ENCODE data around the gene NXPE1.
"Not testable (repeated sequence)": the region's sequence is repeated elsewhere in the genome, so short reads cannot be mapped to it uniquely, and the experiment has no call there.

NXPE1 gene

DNA sequence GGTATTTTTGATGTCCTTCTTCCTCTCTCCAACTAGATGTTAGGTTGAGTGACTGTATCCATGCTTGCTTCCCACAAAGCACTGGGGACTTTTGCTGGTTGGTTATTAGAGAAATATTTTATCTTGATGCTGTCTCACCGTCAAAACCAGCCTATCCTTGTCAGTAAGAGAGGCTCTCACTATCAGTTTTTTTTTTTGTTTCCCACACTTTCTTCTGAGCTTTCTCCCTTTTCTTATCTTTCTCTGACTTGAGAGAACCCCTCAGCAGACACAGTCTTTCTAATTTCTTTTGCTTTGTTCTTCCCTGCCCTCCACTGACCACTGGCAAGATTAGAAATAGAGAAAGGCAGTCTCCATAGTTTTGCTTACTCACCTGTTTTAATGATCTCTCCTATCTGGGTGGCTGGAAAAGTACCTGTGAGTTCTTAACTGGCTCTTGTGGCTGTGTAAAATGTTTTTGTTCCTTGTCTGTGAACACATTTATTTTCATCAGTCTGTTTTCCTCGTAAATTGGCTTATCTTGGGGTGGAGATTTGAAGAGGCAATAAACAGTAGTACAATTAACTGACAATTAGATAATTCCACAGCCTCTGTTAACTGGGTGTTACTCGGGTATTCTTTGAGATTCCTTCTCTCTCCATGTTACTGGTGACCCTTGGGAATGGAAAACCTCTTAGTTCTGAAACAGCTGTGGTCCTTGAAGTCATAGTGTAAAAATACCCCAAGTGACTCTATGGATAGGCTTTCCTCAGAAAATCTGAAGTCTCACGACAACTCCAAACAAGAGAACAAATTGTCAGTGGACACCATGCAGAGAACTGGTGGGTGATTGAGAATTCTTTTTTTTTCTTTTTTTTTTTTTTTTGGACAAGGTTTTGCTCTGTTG lies at the start of gene NXPE1:
NXPE1 (minus strand) TSS at position 457 of the 886 bp plus-strand sequence. CDS start 8,680 bp downstream, outside the sequence.
- no peak for DNase-seq (ENCODE audit: low read depth)

DNA sequence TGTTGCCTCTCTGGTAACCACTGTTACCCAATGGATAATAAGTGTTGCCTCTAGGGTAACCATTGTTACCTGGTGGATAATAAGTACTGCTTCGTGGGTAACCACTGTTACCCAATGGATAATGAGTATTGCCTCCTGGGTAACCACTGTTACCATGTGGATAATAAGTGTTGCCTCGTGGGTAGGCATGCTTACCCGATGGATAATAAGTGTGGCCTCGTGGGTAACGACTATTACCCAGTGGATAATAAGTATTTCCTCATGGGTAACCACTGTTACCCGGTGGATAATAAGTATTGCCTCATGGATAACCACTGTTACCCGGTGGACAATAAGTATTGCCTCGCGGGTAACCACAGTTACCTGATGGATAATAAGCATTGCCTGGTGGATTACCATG lies 49.7 kb upstream of the NXPE1 start:
- DNase-seq (ENCODE audit: low read depth): no peak

DNA sequence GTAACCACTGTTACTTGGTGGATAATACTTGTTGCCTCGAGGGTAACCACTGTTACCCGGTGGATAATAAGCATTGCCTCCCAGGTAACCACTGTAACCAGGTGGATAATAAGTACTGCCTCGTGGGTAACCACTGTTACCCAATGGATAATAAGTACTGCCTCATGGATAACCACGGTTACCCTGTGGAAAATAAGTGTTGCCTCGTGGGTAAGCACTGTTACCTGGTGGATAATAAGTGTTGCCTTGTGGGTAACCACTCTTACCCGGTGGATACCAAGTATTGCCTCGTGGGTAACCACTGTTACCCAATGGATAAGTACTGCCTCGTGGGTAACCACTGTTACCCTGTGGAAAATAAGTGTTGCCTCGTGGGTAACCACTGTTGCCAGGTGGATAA lies 48.9 kb upstream of the NXPE1 start:
- not testable (repeated sequence) for DNase-seq (ENCODE audit: low read depth)

DNA sequence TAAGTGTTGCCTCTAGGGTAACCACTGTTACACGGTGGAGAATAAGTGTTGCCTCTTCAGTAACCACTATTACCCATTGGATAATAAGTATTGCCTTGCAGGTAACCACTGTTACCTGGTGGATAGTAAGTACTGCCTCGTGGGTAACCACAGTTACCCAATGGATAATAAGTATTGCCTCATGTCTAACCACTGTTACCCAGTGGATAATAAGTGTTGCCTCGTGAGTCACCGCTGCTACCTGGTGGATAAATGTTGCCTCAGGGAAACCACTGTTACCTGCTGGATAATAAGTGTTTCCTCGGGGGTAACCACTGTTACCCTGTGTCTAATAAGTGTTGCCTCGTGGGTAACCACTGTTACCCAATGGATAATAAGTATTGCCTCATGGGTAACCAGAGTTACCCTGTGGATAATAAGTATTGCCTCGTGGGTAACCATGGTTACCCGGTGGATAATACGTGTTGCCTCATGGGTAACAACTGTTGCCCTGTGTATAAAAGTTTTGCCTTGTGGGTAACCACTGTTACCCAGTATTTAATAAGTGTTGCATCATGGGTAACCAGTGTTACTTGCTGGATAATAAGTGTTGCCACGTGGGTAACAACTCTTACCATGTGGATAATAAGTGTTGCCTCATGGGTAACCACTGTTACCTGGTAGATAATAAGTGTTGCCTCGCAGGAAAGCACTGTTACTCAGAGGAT lies 48.2 kb upstream of the NXPE1 start:
- DNase-seq (ENCODE audit: low read depth): no peak

DNA sequence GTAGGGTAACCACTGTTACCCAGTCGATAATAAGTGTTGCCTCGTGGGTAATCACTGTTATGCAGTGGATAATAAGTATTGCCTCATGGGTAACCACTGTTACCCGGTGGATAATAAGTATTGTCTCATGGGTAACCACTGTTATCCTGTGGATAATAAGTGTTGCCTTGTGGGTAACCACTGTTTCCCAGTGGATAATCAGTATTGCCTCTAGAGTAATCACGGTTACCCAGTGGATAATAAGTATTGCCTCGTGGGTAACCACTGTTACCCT lies 47.1 kb upstream of the NXPE1 start:
- not testable (repeated sequence) for DNase-seq (ENCODE audit: low read depth)

DNA sequence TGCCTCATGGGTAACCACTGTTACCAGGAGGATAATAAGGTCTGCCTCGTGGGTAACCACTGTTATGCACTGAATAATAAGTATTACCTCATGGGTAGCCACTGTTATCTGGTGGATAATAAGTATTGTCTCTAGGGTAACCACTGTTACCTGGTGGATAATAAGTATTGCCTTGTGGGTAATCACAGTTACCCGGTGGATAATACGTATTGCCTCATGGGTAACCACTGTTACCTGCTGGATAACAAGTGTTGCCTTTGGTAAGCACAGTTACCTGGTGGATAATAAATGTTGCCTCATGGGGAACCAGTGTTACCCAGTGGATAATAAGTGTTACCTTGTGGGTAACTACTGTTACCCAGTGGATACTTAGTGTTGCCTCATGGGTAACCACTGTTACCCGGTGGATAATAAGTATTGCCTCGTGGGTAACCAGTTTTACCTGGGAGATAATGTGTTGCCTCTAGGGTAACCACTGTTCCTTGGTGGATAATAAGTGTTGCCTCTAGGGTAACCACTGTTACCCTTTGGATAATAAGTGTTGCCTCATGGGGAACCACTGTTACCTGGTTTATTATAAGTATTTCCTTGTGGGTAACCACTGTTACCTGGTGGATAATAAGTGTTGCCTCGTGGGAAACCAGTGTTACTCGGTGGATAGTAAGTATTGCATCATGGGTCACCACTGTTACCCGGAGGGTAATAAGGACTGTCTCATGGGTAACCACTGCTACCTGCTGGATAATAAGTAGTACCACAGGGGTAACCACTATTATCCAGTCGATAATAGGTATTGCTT lies 46.5 kb upstream of the NXPE1 start:
- no peak for DNase-seq (ENCODE audit: low read depth)

DNA sequence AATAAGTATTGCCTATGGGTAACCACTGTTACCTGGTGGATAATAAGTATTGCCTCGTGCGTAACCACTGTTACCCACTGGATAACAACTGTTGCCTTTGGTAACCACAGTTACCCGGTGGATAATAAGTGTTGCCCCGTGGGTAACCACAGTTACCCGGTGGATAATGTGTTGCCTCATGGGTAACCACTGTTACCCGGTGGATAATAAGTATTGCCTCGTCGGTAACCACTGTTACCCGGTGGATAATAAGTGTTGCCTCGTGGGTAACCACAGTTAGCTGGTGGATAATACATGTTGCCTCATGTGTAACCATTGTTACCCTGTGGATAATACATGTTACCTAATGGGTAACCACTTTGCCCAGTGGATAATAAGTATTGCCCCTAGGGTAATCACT lies 45.7 kb upstream of the NXPE1 start:
- no peak for DNase-seq (ENCODE audit: low read depth)

DNA sequence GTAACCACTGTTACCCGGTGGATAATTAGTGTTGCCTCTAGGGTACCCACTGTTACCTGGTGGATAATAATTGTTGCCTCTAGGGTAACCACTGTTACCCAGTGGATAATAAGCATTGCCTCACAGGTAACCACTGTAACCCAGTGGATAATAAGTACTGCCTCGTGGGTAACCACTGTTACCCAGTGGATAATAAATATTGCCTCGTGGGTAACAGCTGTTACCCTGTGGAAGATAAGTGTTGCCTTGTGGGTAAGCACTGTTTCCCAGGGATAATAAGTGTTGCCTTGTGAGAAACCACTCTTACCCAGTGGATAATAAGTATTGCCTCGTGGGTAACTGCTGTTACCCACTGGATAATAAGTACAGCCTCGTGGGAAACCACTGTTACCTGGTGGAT lies 45.2 kb upstream of the NXPE1 start:
- DNase-seq (ENCODE audit: low read depth): no peak

DNA sequence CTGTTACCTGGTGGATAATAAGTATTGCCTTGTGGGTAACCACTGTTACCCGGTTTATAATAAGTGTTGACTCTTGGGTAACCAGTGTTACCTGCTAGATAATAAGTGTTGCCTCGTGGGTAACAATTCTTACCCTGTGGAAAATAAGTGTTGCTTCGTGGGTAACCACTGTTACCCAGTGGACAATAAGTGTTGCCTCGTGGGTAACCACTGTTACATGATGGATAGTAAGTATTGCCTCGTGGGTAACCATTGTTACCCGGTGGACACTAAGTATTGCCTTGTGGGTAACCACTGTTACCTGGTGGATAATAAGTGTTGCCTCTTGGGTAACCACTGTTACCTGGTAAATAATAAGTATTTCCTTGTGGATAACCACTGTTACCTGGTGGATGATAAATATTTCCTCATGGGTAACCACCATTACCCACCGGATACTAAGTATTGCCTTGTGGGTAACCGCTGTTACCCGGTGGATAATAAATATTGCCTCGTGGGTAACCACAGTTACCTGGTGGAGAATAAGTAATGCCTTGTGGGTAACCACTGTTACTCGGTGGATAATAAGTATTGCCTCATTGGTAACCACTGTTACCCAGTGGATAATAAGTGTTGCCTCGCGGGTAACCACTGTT lies 44.6 kb upstream of the NXPE1 start:
- DNase-seq (ENCODE audit: low read depth): no peak

DNA sequence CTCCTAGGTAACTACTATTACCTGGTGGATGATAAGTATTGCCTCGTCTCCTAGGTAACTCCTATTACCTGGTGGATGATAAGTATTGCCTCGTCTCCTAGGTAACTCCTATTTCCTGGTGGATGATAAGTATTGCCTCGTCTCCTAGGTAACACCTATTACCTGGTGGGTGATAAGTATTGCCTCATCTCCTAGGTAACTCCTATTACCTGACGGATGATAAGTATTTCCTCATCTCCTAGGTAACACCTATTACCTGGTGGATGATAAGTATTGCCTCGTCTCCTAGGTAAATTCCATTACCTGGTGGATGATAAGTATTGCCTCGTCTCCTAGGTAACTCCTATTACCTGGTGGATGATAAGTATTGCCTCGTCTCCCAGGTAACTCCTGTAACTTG lies 43.5 kb upstream of the NXPE1 start:
- not testable (repeated sequence) for DNase-seq (ENCODE audit: low read depth)

DNA sequence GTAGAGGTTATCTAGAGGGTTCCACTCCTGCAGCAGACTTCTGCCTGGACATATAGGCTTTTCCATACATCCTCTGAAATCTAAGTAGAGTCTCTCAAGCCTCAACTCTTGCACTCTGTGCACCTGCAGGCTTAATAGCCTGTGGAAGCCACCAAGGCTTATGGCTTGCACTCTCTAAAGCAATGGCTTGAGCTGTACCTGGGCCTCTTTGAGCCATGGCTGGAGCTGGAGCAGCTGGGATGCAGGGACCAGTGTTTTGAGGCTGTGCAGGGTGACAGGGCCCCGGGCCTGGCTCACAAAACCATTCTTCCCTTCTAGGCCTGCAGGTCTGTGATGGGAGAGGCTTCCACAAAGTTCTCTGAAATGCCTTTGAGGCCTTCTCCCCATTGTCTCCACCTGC lies 38.8 kb upstream of the NXPE1 start:
- DNase-seq (ENCODE audit: low read depth): no peak

DNA sequence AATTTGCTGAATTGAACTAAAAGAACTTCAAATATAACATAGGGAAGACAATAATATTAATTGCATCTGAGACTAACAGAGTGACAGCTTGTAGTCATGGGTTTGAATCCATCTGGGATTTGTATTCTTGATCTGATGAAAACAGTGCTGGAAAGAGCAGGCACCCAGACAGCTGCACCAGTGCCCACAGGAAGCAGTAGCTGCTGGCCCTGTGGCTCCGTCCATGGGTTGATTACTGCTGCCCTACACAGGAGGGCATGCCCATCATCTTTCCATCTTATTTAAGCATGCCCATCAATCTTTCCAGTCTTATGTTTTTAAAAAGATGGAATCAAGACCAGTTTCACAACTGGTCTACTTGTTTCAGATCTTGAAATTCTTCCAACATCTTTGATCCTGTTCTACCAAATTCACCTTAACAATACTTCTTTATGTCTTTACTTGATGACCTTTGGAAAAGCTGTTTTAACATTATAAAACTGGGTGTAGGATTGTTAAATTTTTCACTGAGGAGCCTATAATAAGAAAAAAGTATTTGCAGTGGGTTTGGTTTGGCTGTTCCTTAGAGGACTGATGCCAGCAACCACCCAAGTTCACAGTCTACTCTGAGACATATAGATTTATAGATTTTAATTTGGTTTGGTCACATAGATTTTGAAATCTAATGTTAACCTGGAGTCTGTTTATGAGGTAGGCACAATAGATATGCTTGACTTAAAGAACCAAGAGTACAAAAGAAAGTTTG lies 36.7 kb upstream of the NXPE1 start:
- DNase-seq (ENCODE audit: low read depth): no peak

DNA sequence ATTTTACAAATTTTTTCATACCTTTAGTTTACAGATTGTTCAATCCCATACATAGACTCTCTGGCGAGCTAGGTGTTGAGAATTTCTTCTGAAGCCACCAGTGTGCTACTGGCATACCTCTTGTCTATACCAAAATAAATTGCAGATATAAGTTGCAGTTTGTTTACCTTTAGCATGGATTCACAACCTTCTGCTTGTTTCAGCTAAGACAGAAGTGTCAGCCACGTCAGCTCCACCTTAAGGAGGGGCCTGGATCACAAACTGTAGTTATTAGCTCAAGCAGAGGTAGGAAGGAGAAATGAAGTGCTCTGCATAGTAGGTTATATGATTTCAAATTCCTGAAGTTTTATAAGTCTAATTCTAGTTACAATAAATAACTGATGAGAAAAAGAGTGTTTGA lies 35.9 kb upstream of the NXPE1 start, which contains the start of gene NXPE4:
NXPE4 (minus strand) TSS at position 216 of the 400 bp plus-strand sequence. CDS start 1,027 bp downstream, outside the sequence.
- no peak for DNase-seq (ENCODE audit: low read depth)

DNA sequence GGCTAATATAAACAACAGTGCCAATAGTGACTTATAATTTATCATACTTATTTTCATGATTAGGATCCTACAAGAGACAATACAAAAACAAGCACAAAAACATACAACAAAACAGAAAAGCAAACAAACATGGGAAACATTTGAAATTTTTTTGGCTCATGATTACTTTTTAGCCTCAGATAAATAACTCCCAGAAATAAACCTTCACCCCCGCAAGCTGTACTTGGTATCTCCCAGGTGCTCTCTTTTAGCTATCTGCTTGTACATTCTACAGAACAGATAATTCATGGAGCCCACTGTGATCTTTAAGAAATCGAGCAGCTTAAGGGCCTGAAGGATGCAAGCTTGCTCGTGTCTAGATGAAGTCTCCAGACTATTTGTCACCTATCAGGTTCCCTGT lies 35.0 kb upstream of the NXPE1 start:
- DNase-seq (ENCODE audit: low read depth): no peak

DNA sequence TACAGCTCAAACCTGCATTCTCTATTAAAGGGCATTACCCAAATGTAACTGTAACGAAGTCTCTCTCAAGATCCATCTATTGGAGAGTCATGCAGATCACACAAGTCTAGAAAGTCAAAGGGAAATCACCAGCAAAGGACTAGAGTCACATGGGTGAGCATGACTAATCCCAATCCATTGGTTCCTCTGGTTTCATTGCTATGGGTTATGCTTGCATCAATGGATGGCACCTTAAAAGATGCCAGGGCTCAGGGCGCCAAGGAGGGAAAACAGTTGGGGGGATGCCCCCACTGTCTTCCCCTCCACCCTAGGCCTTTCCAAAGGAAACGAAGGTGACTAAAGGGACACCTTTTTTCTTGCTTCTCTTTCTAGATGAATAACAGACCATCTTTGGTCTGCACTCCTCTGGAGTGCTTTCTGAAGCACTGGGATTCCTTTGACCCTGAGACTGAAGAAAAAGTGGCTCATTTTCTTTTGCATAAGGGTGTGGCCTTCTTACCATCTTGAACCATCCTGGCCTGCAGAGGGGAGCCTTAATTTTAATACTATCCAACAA lies 27.8 kb upstream of the NXPE1 start:
- no peak for DNase-seq (ENCODE audit: low read depth)

DNA sequence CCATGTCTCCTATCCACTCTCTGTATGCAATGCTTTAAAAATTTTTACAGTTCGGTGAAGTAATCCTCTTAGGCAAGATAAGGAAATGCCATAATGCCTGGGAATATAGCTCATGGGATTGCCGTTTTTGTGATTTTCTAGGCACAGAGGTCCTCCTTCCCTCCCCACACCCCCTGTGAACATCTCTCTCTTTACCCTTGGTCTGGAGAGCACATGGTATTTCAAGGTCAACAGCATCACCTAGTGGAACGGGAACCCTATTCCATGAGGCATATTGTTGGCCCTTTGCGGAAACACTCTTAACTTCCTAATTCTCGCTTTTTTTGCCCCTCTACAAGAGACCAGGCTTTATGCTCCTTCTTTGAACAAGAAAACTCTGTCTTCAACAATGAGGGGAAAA lies 27.1 kb upstream of the NXPE1 start:
- no peak for DNase-seq (ENCODE audit: low read depth)

DNA sequence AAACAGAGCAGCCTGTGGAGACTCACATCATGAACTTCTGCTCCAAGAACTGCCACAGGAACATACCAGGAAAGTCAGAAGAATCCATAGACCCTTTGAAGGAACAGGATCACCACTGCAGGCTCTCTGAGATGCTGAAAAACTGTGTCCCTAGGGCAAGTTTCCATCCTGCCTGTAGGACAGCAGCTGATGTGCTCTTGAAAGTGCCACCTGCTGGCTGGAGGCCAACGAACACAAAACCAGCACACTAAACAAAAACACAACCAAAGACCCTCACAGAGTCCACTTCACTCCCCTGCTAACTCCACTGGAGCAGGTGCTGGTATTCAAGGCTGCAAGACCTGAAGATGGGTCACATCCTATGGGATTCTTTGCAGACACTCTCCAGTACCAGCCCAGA lies 12.0 kb upstream of the NXPE1 start:
- DNase-seq (ENCODE audit: low read depth): no peak

DNA sequence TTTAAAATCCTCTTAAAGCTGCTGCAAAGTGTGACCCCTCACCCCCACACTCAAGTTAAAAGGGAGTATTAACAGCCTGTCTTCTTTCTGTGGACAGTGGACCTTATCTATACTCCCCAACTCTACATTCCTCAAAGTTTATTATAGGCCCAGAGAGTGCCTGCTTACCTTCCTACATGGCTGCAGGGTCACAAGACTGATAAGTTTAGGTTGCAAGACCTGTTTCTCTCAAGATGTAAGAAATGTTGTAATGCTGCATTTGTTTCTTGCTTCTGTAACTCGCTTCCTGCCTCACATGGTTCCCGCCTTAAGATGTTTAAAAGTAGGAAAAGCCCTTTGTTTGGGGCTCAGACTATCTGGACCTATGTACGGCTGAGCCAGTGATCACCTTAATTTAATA lies 10.1 kb upstream of the NXPE1 start:
- no peak for DNase-seq (ENCODE audit: low read depth)

DNA sequence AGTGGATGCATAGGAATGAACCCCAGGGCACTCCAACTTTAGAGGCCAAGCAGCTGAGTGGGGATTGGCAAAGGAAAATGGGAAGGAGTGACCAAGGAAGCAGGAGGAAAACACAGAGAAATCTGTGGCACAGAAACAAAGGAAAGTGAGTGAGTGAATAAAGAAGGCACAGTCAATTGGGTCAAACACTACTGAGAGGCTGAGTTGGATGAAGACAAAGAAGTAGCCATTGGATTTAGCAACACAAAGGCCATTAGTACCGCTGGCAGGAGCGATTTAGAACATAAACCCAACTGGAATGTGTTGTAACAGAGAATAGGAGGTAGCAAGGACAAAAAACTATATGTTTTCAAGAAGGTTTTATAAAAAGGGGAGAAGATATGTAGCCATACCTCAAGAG lies 6.6 kb upstream of the NXPE1 start:
- no peak for DNase-seq (ENCODE audit: low read depth)

DNA sequence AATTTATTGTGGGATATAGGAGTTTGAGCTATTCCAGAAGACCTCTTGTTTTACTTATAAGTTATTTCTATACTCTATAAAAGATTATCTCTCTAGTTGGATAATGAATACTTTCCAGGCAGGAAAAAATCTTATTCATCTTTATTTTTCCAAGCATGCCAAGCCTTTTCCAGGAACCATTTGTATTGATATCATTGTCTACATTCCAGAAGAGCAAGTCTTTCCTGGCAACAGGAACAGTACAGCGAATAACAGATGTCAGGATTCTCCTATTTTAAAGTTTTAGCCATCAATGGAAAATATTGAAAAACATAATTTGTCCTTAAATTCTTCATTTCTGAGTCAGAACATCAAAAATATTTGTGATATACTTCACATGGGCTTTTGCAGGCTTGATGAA lies 5.2 kb upstream of the NXPE1 start:
- no peak for DNase-seq (ENCODE audit: low read depth)

DNA sequence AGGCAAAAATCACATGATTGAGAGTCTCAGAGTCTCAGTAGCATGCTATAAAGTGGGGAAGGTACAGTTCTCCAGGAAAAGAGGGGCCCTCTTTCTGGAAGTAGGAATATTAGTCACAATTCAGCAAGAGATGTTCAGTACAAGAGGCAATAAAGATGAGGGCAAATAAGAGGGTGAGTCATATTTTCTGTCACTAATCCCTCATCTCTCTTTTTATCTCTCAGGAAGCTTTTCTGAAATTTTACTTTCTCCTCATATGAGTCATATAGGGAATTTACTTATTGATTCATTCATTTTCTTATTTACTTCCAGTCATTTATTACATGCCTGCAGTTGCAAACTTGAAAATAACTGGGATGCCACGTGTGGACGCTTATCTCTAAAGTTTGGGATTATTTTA lies 3.4 kb upstream of the NXPE1 start:
- no peak for DNase-seq (ENCODE audit: low read depth)

Measured in stimulated activated CD8-positive, alpha-beta memory T cell treated with anti-CD3 and anti-CD28 coated beads, Interleukin-15, amount 100 ng/mL, for 1 hour (primary cell).